ENCODE results near the gene PTPRD. TPM values are rescaled to one million over a fixed set of nuclear protein-coding genes. Genes with fewer than 3 reads are reported as not detected.

The PTPRD gene
- total RNA-seq, 1 donor from 2014 or later: 136 TPM

DNA sequence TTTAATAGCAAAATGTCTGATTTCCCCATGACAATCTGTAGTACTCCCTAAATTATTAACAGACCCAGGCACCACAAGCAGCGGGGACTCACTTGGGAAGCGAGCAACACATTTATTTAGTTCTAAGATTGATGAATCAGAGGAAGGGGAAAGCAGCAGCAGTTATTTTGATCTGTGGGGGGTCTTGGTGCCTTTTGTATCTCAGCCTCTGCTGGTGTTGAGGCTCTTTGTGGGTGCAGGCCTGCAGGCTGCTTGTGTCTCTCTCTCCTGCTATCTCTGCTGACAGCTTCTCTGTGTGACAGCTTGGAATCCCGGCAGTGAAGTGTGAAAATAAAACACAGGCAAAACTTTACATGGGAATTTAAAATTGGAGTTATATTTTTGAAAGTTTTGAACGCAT is 1935.1 kb downstream of the PTPRD start:
- no peak overlapping the region for H3K27ac ChIP-seq
- no peaks in the 10 kb centered on the region for H3K27me3 Mint-ChIP-seq (ENCODE audit: insufficient read depth, low read depth)
- no peaks in the 10 kb centered on the region for H3K36me3 Mint-ChIP-seq
- DNase-seq (ENCODE audit: low spot score): peak; percentile 41
- H3K4me2 ChIP-seq: peak overlapping the region; percentile 42
- H3K79me2 ChIP-seq (ENCODE audit: low read depth): peaks cover 42% of the 10 kb centered on the region
- peak overlapping the region; percentile 46 for H3K4me3 Mint-ChIP-seq
- H4K20me1 ChIP-seq (ENCODE audit: low read depth): peaks cover 40% of the 10 kb centered on the region
- peaks cover 62% of the 10 kb centered on the region for H3K4me1 Mint-ChIP-seq
- TF ChIP-seq EZH2 (IDR thresholded peaks at IDR 0.05) (no peak), EZH2phosphoT487 (IDR thresholded peaks at IDR 0.05) (no peak)
- TF ChIP-seq, protein P1, sequence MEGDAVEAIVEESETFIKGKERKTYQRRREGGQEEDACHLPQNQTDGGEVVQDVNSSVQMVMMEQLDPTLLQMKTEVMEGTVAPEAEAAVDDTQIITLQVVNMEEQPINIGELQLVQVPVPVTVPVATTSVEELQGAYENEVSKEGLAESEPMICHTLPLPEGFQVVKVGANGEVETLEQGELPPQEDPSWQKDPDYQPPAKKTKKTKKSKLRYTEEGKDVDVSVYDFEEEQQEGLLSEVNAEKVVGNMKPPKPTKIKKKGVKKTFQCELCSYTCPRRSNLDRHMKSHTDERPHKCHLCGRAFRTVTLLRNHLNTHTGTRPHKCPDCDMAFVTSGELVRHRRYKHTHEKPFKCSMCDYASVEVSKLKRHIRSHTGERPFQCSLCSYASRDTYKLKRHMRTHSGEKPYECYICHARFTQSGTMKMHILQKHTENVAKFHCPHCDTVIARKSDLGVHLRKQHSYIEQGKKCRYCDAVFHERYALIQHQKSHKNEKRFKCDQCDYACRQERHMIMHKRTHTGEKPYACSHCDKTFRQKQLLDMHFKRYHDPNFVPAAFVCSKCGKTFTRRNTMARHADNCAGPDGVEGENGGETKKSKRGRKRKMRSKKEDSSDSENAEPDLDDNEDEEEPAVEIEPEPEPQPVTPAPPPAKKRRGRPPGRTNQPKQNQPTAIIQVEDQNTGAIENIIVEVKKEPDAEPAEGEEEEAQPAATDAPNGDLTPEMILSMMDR (IDR thresholded peaks at IDR 0.05): no peak
- H3K27me3 ChIP-seq: no peaks in the 10 kb centered on the region
- no peaks in the 10 kb centered on the region for H3K9me3 Mint-ChIP-seq
- no peaks in the 10 kb centered on the region for H3K9me3 ChIP-seq (ENCODE audit: low read depth)
- peaks cover 32% of the 10 kb centered on the region for H3K4me1 ChIP-seq
- no peaks in the 10 kb centered on the region for H3F3A ChIP-seq (ENCODE audit: low read depth)
- H3K36me3 ChIP-seq: no peaks in the 10 kb centered on the region
- no peak overlapping the region for H2AFZ ChIP-seq (replicated peaks)
- H3K4me3 ChIP-seq: no peak overlapping the region
- no peak overlapping the region for H3K9ac ChIP-seq
- peak overlapping the region; percentile 62 for H3K27ac Mint-ChIP-seq

DNA sequence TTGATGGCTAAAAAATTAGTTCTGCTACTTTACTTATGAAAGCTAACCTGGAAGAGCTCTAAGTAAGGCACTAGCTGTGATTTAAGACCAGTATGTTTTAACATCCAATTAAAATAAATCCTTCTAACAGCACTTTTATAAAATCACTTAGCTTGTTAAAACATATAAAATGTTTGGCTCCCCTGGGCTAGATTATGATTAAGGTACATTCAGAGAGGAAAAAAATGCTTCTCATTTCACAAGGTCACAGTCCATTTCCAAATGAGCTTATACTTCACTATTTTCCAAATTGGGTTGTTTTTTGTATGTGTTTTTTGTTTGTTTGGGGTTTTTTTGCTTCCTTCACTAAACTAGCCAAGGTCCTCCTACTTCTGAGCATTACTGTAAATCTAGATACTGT is 1938.3 kb downstream of the PTPRD start:
- Mint-ChIP-seq H3K4me1 (peaks cover 47% of the 10 kb centered on the region), H3K27ac (no peak overlapping the region), H3K4me3 (no peak overlapping the region), H3K27me3 (ENCODE audit: insufficient read depth, low read depth) (no peaks in the 10 kb centered on the region), H3K36me3 (peaks cover 3% of the 10 kb centered on the region), H3K9me3 (no peaks in the 10 kb centered on the region)
- Histone ChIP-seq H4K20me1 (ENCODE audit: low read depth) (peaks cover 15% of the 10 kb centered on the region), H3K36me3 (no peaks in the 10 kb centered on the region), H3K4me2 (no peak overlapping the region), H3K27ac (no peak overlapping the region), H3K9me3 (ENCODE audit: low read depth) (no peaks in the 10 kb centered on the region), H3K4me1 (peaks cover 15% of the 10 kb centered on the region), H3K79me2 (ENCODE audit: low read depth) (peaks cover 30% of the 10 kb centered on the region), H3K4me3 (no peak overlapping the region), H2AFZ (replicated peaks) (no peak overlapping the region), H3K27me3 (no peaks in the 10 kb centered on the region), H3F3A (ENCODE audit: low read depth) (no peaks in the 10 kb centered on the region), H3K9ac (no peak overlapping the region)
- DNase-seq (ENCODE audit: low spot score): no peak
- TF ChIP-seq, protein P1 (IDR thresholded peaks at IDR 0.05): no peak
- TF ChIP-seq EZH2 (IDR thresholded peaks at IDR 0.05): no peak
- no peak for TF ChIP-seq EZH2phosphoT487 (IDR thresholded peaks at IDR 0.05)

DNA sequence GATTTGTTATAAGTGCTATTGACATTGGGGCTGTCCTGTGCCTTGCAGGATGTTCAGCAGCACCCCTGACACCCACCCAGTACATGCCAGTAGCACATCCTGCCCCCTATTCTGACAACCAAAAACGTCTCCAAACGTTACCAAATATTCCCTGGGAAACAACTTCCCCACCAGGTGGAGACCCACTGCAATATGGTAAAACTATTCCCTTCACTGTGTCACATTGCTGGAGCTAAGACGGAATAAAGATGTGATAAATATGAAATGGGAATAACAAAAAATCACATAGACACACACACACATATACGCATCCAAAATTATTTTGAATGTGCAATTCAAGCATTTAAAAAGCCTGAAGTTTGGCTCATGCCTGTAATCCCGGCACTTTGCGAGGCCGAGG is 1939.0 kb downstream of the PTPRD start:
- H3K4me1 Mint-ChIP-seq: peaks cover 49% of the 10 kb centered on the region
- no peak overlapping the region for H3K27ac Mint-ChIP-seq
- H3K27me3 Mint-ChIP-seq (ENCODE audit: insufficient read depth, low read depth): no peaks in the 10 kb centered on the region

More for the DNA sequence above, 1939.0 kb downstream of the PTPRD start:
- H2AFZ ChIP-seq (replicated peaks): no peak overlapping the region
- TF ChIP-seq, protein P1 (IDR thresholded peaks at IDR 0.05): peak; percentile 30
- TF ChIP-seq EZH2 (IDR thresholded peaks at IDR 0.05): no peak
- no peak for TF ChIP-seq EZH2phosphoT487 (IDR thresholded peaks at IDR 0.05)
- H3K36me3 ChIP-seq: no peaks in the 10 kb centered on the region
- H4K20me1 ChIP-seq (ENCODE audit: low read depth): peaks cover 9% of the 10 kb centered on the region
- Mint-ChIP-seq H3K4me3 (no peak overlapping the region), H3K9me3 (no peaks in the 10 kb centered on the region), H3K36me3 (peaks cover 3% of the 10 kb centered on the region)
- H3K4me3 ChIP-seq: no peak overlapping the region
- no peak for DNase-seq (ENCODE audit: low spot score)
- peaks cover 23% of the 10 kb centered on the region for H3K79me2 ChIP-seq (ENCODE audit: low read depth)
- no peak overlapping the region for H3K9ac ChIP-seq
- no peaks in the 10 kb centered on the region for H3F3A ChIP-seq (ENCODE audit: low read depth)
- H3K4me2 ChIP-seq: no peak overlapping the region
- H3K4me1 ChIP-seq: peaks cover 13% of the 10 kb centered on the region
- no peaks in the 10 kb centered on the region for H3K27me3 ChIP-seq
- H3K9me3 ChIP-seq (ENCODE audit: low read depth): no peaks in the 10 kb centered on the region
- H3K27ac ChIP-seq: no peak overlapping the region

Data from neural progenitor cell (in vitro differentiated cells).